ENCODE results near the gene AK5.
A peak's percentile ranks its signal among the peaks of the same experiment; 100 is the strongest.

GRCh38 chr1:77605246-77606026, 323.6 kb downstream of the AK5 start:
- TF ChIP-seq POLR2A (IDR thresholded peaks at IDR 0.05) (no peak), CTCF (IDR thresholded peaks at IDR 0.05 in 8 of 11, conservative IDR thresholded peaks at IDR 0.05 in 3 of 11) (no peak), POLR2AphosphoS5 (IDR thresholded peaks at IDR 0.05) (peak in 1 of 3 donors; percentile 28)
